Parathyroid adenoma (tissue), 2 donors: ENCODE measurements around the gene NELFB.
A peak's percentile ranks its signal among the peaks of the same experiment; 100 is the strongest.

ENCODE experiments used
- H2AFZ ChIP-seq: fragments of 300-600 bp; sonication (generic); one replicate; pipeline ENCODE4 v1.7.0; 2017; ENCODE audit warnings: antibody characterized with exemption, mild to moderate bottlenecking
- H3K27ac ChIP-seq: fragments of 300-600 bp; sonication (generic); one replicate; pipeline ENCODE4 v1.7.0; 2017
- H3K27me3 ChIP-seq: fragments of 300-600 bp; sonication (generic); one replicate; pipeline ENCODE4 v1.7.0; 2017; ENCODE audit warnings: low read length; ENCODE audit not compliant: control insufficient read depth, insufficient read depth
- H3K36me3 ChIP-seq: fragments of 300-600 bp; sonication (generic); one replicate; pipeline ENCODE4 v1.7.0; 2017; ENCODE audit warnings: low read length; ENCODE audit not compliant: control insufficient read depth, insufficient read depth
- H3K4me1 ChIP-seq: fragments of 300-600 bp; sonication (generic); one replicate; pipeline ENCODE4 v1.7.0; 2017; ENCODE audit warnings: control low read depth
- H3K4me2 ChIP-seq: fragments of 300-600 bp; sonication (generic); one replicate; pipeline ENCODE4 v1.7.0; 2017; ENCODE audit warnings: low read length
- H3K4me3 ChIP-seq: fragments of 300-600 bp; sonication (generic); one replicate; pipeline ENCODE4 v1.7.0; 2017; ENCODE audit warnings: low read depth, low read length
- H3K79me2 ChIP-seq: fragments of 300-600 bp; sonication (generic); one replicate; pipeline ENCODE4 v1.7.0; 2017; ENCODE audit warnings: control low read depth
- H3K9ac ChIP-seq: fragments of 300-600 bp; sonication (generic); one replicate; pipeline ENCODE4 v1.7.0; 2017; ENCODE audit warnings: mild to moderate bottlenecking
- H3K9me3 ChIP-seq: fragments of 300-600 bp; sonication (generic); one replicate; pipeline ENCODE4 v1.7.0; 2017; ENCODE audit warnings: low read length; ENCODE audit not compliant: control insufficient read depth
- CTCF ChIP-seq: fragments of 300-600 bp; sonication (generic); IDR thresholded peaks from one replicate; pipeline ENCODE4 v1.7.0; 2017; ENCODE audit warnings: antibody characterized with exemption, mild to moderate bottlenecking
- donor health status: primary hyperparathyroidism.

Gene NELFB

GRCh38 chr9:137223078-137223970 is 31.8 kb upstream of the NELFB start:
- H3K27ac ChIP-seq: peak overlapping the region; percentile 93
- H3K9ac ChIP-seq: peak overlapping the region; percentile 77
- peak overlapping the region; percentile 97 for H3K4me3 ChIP-seq
- peak overlapping the region; percentile 88 for H2AFZ ChIP-seq
- H3K4me1 ChIP-seq: peaks cover 5% of the 10 kb centered on the region
- H3K4me2 ChIP-seq: peak overlapping the region; percentile 100
- no peaks in the 10 kb centered on the region for H3K79me2 ChIP-seq
- H3K9me3 ChIP-seq: no peaks in the 10 kb centered on the region
- no peaks in the 10 kb centered on the region for H3K36me3 ChIP-seq
- no peak for TF ChIP-seq CTCF
- no peaks in the 10 kb centered on the region for H3K27me3 ChIP-seq

GRCh38 chr9:137224830-137225694 is 30.1 kb upstream of the NELFB start, which contains the start of gene CYSRT1:
Gene CYSRT1 (plus strand): TSS chr9:137225174. CDS start chr9:137225622, 448 bp downstream.
- H3K4me1 ChIP-seq: peaks cover 5% of the 10 kb centered on the region
- no peak for TF ChIP-seq CTCF
- H3K4me2 ChIP-seq: peak within 1 kb of the TSS; percentile 100
- H3K27ac ChIP-seq: peak within 1 kb of the TSS; percentile 93
- no peaks in the 10 kb centered on the region for H3K79me2 ChIP-seq
- peak within 1 kb of the TSS; percentile 97 for H3K4me3 ChIP-seq
- H3K36me3 ChIP-seq: no peaks in the 10 kb centered on the region
- H3K27me3 ChIP-seq: no peaks in the 10 kb centered on the region
- peak within 1 kb of the TSS; percentile 88 for H2AFZ ChIP-seq
- H3K9me3 ChIP-seq: no peaks in the 10 kb centered on the region
- H3K9ac ChIP-seq: peak within 1 kb of the TSS; percentile 77

GRCh38 chr9:137225699-137226331 is 29.3 kb upstream of the NELFB start:
- H3K4me3 ChIP-seq: no peak overlapping the region
- TF ChIP-seq CTCF: no peak
- no peaks in the 10 kb centered on the region for H3K79me2 ChIP-seq
- no peak overlapping the region for H3K9ac ChIP-seq
- no peak overlapping the region for H2AFZ ChIP-seq
- peaks cover 5% of the 10 kb centered on the region for H3K4me1 ChIP-seq
- H3K9me3 ChIP-seq: no peaks in the 10 kb centered on the region
- no peaks in the 10 kb centered on the region for H3K36me3 ChIP-seq
- no peak overlapping the region for H3K27ac ChIP-seq
- H3K27me3 ChIP-seq: no peaks in the 10 kb centered on the region
- H3K4me2 ChIP-seq: no peak overlapping the region

DNA sequence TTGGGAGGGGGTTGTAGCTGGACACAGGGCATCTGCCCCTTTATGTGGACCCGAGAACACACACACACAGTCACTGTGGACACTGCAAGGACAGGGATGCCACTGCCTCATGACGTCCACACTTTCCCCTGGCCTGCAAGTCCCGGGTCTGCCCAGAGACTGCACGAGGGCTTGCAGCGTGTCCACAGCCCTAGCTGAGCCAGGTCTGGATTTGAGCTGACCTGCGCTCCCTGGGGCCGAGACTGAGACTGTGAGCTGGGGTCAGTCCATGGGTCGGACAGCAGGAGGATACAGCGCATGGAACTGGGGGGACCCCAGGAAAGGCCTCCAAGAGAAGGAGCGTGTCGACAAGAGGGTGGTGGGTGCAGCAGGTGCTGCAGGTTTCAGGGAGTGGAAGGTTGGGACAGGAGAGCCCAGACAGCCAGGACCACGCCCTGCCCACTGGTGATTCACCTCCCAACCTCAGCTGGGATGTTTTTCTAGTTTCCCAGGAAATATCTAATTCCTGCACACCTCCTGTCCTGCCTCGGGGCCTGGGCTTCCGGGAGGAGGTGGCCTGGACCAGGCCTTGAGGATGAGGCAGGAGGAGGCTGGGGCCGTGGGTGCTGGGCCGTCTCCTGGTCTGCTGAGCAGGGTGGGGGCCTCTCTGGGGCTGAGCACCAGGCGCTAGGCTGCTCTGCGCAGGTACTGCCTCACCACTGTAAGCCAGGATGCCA is 28.6 kb upstream of the NELFB start:
- Histone ChIP-seq H3K9me3 (no peaks in the 10 kb centered on the region), H3K79me2 (no peaks in the 10 kb centered on the region), H3K4me3 (no peak overlapping the region), H3K4me2 (peak overlapping the region; percentile 64), H3K4me1 (peaks cover 5% of the 10 kb centered on the region), H2AFZ (peak overlapping the region; percentile 4), H3K36me3 (no peaks in the 10 kb centered on the region), H3K27me3 (no peaks in the 10 kb centered on the region), H3K27ac (peak overlapping the region; percentile 67), H3K9ac (no peak overlapping the region)
- no peak for TF ChIP-seq CTCF
